ENCODE results near the gene PRELID1. TPM values are rescaled to one million over a fixed set of nuclear protein-coding genes. Genes with fewer than 3 reads are reported as not detected.

PRELID1 gene
- total RNA-seq, 2 experiments from 2014 or later: 33.1 to 35.0 TPM

GRCh38 chr5:177260961-177261360 is 42.6 kb upstream of the PRELID1 start:
- Histone ChIP-seq H3K9me3 (ENCODE audit: control insufficient read depth in 1 of 2, insufficient read depth in 1 of 2, low read length in 2 of 2) (no peaks in the 10 kb centered on the region), H3K4me3 (ENCODE audit: low read length) (no peak overlapping the region), H3K4me1 (ENCODE audit: insufficient read depth, low read length) (no peaks in the 10 kb centered on the region), H3K27me3 (ENCODE audit: control insufficient read depth in 1 of 2, insufficient read depth in 2 of 2, low read length in 2 of 2) (no peaks in the 10 kb centered on the region), H3K36me3 (ENCODE audit: insufficient read depth, low read length) (peaks cover 85% of the 10 kb centered on the region), H3K27ac (ENCODE audit: low read depth in 1 of 2, low read length in 2 of 2) (no peak overlapping the region)
- Mint-ChIP-seq H3K9me3 (no peaks in the 10 kb centered on the region), H3K27me3 (no peaks in the 10 kb centered on the region), H3K27ac (no peak overlapping the region), H3K36me3 (ENCODE audit: low read depth) (peaks cover 93% of the 10 kb centered on the region), H3K4me1 (ENCODE audit: low read depth) (peaks cover 1% of the 10 kb centered on the region), H3K4me3 (no peak overlapping the region)
- no peak for TF ChIP-seq CTCF (IDR thresholded peaks at IDR 0.05)
- ChIA-PET CTCF (no interaction called here), POLR2A (no interaction called here)
- DNase-seq (no peak), ATAC-seq (ENCODE audit: poor library complexity) (no peak)
- intact Hi-C loops (cut with DNase I, micrococcal nuclease): no loop called here

- no peak overlapping the region for H3K27ac ChIP-seq (ENCODE audit: low read depth in 1 of 2, low read length in 2 of 2)
- no peaks in the 10 kb centered on the region for H3K27me3 Mint-ChIP-seq
- H3K36me3 ChIP-seq (ENCODE audit: insufficient read depth, low read length): peaks cover 87% of the 10 kb centered on the region
Observed at GRCh38 chr5:177261510-177261909, 42.1 kb upstream of the PRELID1 start.

DNA sequence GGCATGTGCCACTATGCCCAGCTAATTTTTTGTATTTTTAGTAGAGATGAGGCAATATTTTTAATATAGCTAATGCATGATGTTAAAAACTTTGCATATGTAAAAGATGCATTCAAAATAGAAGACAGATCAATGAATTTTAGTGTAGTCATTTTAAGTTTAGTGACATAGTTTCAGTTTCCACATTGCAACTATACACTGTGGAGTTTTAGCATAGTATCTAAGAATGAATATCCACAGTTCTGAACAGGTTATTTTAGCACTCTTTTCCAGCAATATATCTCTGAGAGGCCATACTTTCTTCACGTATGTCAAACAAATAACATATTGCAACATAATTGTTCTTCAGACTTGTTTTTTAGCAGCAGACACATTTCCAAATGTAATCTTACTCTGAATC is 39.4 kb upstream of the PRELID1 start:
- no peaks in the 10 kb centered on the region for H3K27me3 Mint-ChIP-seq
- DNase-seq (no peak), ATAC-seq (ENCODE audit: poor library complexity) (no peak)
- no peak overlapping the region for H3K4me3 Mint-ChIP-seq
- CTCF ChIA-PET: interaction anchor here (1.6 kb wide), 1 partner anchor 150 kb away, joined by 5 read pairs; no protein-coding TSS in a partner anchor
- no peak for TF ChIP-seq CTCF (IDR thresholded peaks at IDR 0.05)
- POLR2A ChIA-PET: no interaction called here
- no peaks in the 10 kb centered on the region for H3K4me1 Mint-ChIP-seq (ENCODE audit: low read depth)
- no peak overlapping the region for H3K27ac ChIP-seq (ENCODE audit: low read depth in 1 of 2, low read length in 2 of 2)
- H3K36me3 Mint-ChIP-seq (ENCODE audit: low read depth): peaks cover 91% of the 10 kb centered on the region
- H3K9me3 Mint-ChIP-seq: no peaks in the 10 kb centered on the region
- H3K27ac Mint-ChIP-seq: no peak overlapping the region
- H3K4me3 ChIP-seq (ENCODE audit: low read length): no peak overlapping the region
- H3K27me3 ChIP-seq (ENCODE audit: control insufficient read depth in 1 of 2, insufficient read depth in 2 of 2, low read length in 2 of 2): no peaks in the 10 kb centered on the region
- H3K36me3 ChIP-seq (ENCODE audit: insufficient read depth, low read length): peaks cover 90% of the 10 kb centered on the region
- H3K4me1 ChIP-seq (ENCODE audit: insufficient read depth, low read length): no peaks in the 10 kb centered on the region
- intact Hi-C loops (cut with DNase I, micrococcal nuclease): no loop called here
- H3K9me3 ChIP-seq (ENCODE audit: control insufficient read depth in 1 of 2, insufficient read depth in 1 of 2, low read length in 2 of 2): no peaks in the 10 kb centered on the region

More at GRCh38 chr5:177261510-177261909, 42.1 kb upstream of the PRELID1 start:
- Histone ChIP-seq H3K9me3 (ENCODE audit: control insufficient read depth in 1 of 2, insufficient read depth in 1 of 2, low read length in 2 of 2) (no peaks in the 10 kb centered on the region), H3K4me1 (ENCODE audit: insufficient read depth, low read length) (no peaks in the 10 kb centered on the region), H3K4me3 (ENCODE audit: low read length) (no peak overlapping the region), H3K27me3 (ENCODE audit: control insufficient read depth in 1 of 2, insufficient read depth in 2 of 2, low read length in 2 of 2) (no peaks in the 10 kb centered on the region)
- H3K36me3 Mint-ChIP-seq (ENCODE audit: low read depth): peaks cover 93% of the 10 kb centered on the region
- no peak overlapping the region for H3K27ac Mint-ChIP-seq
- ATAC-seq (ENCODE audit: poor library complexity) (no peak), DNase-seq (no peak)
- ChIA-PET CTCF (no interaction called here), POLR2A (no interaction called here)
- intact Hi-C loops (cut with DNase I, micrococcal nuclease): no loop called here
- no peaks in the 10 kb centered on the region for H3K9me3 Mint-ChIP-seq
- no peaks in the 10 kb centered on the region for H3K4me1 Mint-ChIP-seq (ENCODE audit: low read depth)
- H3K4me3 Mint-ChIP-seq: no peak overlapping the region
- TF ChIP-seq CTCF (IDR thresholded peaks at IDR 0.05): no peak
